HFFc6 (cell line): ENCODE data around the gene C20orf202. TPM values are rescaled to one million over a fixed set of nuclear protein-coding genes. Genes with fewer than 3 reads are reported as not detected.

ENCODE experiments used
- DNase-seq: peaks from one replicate; pipeline ENCODE4 v3.0.0-alpha.2; 2018
- H3K27ac Mint-ChIP-seq: 2 replicates; pipeline ENCODE4 v1.8.0; 2020; ENCODE audit warnings: mild to moderate bottlenecking, mixed read lengths
- H3K27me3 Mint-ChIP-seq: 2 replicates; pipeline ENCODE4 v1.8.0; 2021; ENCODE audit warnings: mild to moderate bottlenecking, moderate library complexity, mixed read lengths; ENCODE audit not compliant: insufficient read depth
- H3K36me3 Mint-ChIP-seq: 2 replicates; pipeline ENCODE4 v1.8.0; 2021; ENCODE audit warnings: low read depth, mixed read lengths
- H3K4me1 Mint-ChIP-seq: 2 replicates; pipeline ENCODE4 v1.8.0; 2020; ENCODE audit warnings: low read depth, mixed read lengths
- H3K4me3 Mint-ChIP-seq: 2 replicates; pipeline ENCODE4 v1.8.0; 2020; ENCODE audit warnings: mild to moderate bottlenecking, moderate library complexity, mixed read lengths
- H3K9me3 Mint-ChIP-seq: 2 replicates; pipeline ENCODE4 v1.8.0; 2020; ENCODE audit warnings: mild to moderate bottlenecking, mixed read lengths
- CTCF ChIP-seq: fragments of 200-600 bp; sonication (generic); IDR thresholded peaks from 2 replicates; pipeline ENCODE4 v1.5.0; 2021; ENCODE audit warnings: antibody characterized with exemption, mild to moderate bottlenecking
- total RNA-seq, 6 experiments: library from RNA; stranded (reverse); fragmentation: NEBNext Ultra II Directional; extraction: Animal tissue kit (Norgen Biotek cat#: 25700); gene quantifications; 2 replicates in 1 of 6; 3 replicates in 5 of 6; pipeline ENCODE4 v1.2.3, GENCODE V29; 2021

Gene C20orf202
- total RNA-seq, 6 experiments from 2014 or later = not detected

- peaks cover 28% of the 10 kb centered on the region for H3K36me3 Mint-ChIP-seq
- no peak overlapping the region for H3K27ac Mint-ChIP-seq
- no peak for DNase-seq
- no peaks in the 10 kb centered on the region for H3K4me1 Mint-ChIP-seq
- H3K27me3 Mint-ChIP-seq = no peaks in the 10 kb centered on the region; the same call in none of the 2 replicates
- TF ChIP-seq CTCF = no peak
- H3K4me3 Mint-ChIP-seq = no peak overlapping the region
- no peaks in the 10 kb centered on the region for H3K9me3 Mint-ChIP-seq
Measured at GRCh38 chr20:1160991-1161390, 42.3 kb upstream of the C20orf202 start.

GRCh38 chr20:1163105-1163504 is 40.1 kb upstream of the C20orf202 start:
- Mint-ChIP-seq H3K36me3 (peaks cover 44% of the 10 kb centered on the region), H3K9me3 (no peaks in the 10 kb centered on the region), H3K4me3 (no peak overlapping the region), H3K27ac (no peak overlapping the region), H3K27me3 (no peaks in the 10 kb centered on the region; the same call in none of the 2 replicates), H3K4me1 (no peaks in the 10 kb centered on the region)
- no peak for DNase-seq
- TF ChIP-seq CTCF = no peak

- no peak for TF ChIP-seq CTCF
- Mint-ChIP-seq H3K9me3 (no peaks in the 10 kb centered on the region), H3K4me3 (no peak overlapping the region), H3K27me3 (no peaks in the 10 kb centered on the region; the same call in none of the 2 replicates), H3K36me3 (peaks cover 49% of the 10 kb centered on the region), H3K4me1 (no peaks in the 10 kb centered on the region), H3K27ac (no peak overlapping the region)
- DNase-seq = no peak
Measured at GRCh38 chr20:1163653-1164052, 39.6 kb upstream of the C20orf202 start.

GRCh38 chr20:1164871-1165270 is 38.4 kb upstream of the C20orf202 start:
- no peaks in the 10 kb centered on the region; the same call in none of the 2 replicates for H3K27me3 Mint-ChIP-seq
- DNase-seq = no peak
- no peaks in the 10 kb centered on the region for H3K9me3 Mint-ChIP-seq
- TF ChIP-seq CTCF = no peak
- no peak overlapping the region for H3K27ac Mint-ChIP-seq
- H3K4me1 Mint-ChIP-seq = no peaks in the 10 kb centered on the region
- H3K4me3 Mint-ChIP-seq = no peak overlapping the region
- H3K36me3 Mint-ChIP-seq = peaks cover 52% of the 10 kb centered on the region

- peaks cover 56% of the 10 kb centered on the region for H3K36me3 Mint-ChIP-seq
- no peaks in the 10 kb centered on the region for H3K9me3 Mint-ChIP-seq
- TF ChIP-seq CTCF = no peak
- no peak for DNase-seq
- H3K4me1 Mint-ChIP-seq = no peaks in the 10 kb centered on the region
- no peak overlapping the region for H3K27ac Mint-ChIP-seq
- H3K4me3 Mint-ChIP-seq = no peak overlapping the region
- no peaks in the 10 kb centered on the region; the same call in none of the 2 replicates for H3K27me3 Mint-ChIP-seq
Measured at GRCh38 chr20:1165521-1165920, 37.7 kb upstream of the C20orf202 start.

- Mint-ChIP-seq H3K36me3 (peaks cover 55% of the 10 kb centered on the region), H3K27ac (no peak overlapping the region), H3K4me3 (no peak overlapping the region), H3K4me1 (no peaks in the 10 kb centered on the region), H3K9me3 (no peaks in the 10 kb centered on the region), H3K27me3 (no peaks in the 10 kb centered on the region; the same call in none of the 2 replicates)
- TF ChIP-seq CTCF = no peak
- no peak for DNase-seq
Measured at GRCh38 chr20:1165941-1166340, 37.3 kb upstream of the C20orf202 start.
